GM12878 (cell line): ENCODE data around the gene COPG2. TPM values are rescaled to one million over a fixed set of nuclear protein-coding genes. Genes with fewer than 3 reads are reported as not detected.

Source experiments
- ATAC-seq: fragments of 200-7000 bp; cut with Tn5 transposase; 3 replicates; pipeline ENCODE4 v1.9.1; 2020; ENCODE audit warnings: mild to moderate bottlenecking, moderate library complexity
- BruUV-seq: library from RNA; stranded (reverse); fragments of 400-500 nt; replicated peaks from 2 replicates; lab custom pipeline; 2021; lab: Mats Ljungman, UMichigan
- CTCF ChIA-PET: fragments of 300-600 bp; sonication (Branson Sonifier 250); formaldehyde crosslinking; extraction: SDS; loops from one replicate; lab custom pipeline; 2021; ENCODE audit warnings: inconsistent platforms; lab: Yijun Ruan, JAX
- POLR2A ChIA-PET: fragments of 350-600 bp; formaldehyde crosslinking; extraction: SDS; loops from one replicate; lab custom pipeline; 2021; ENCODE audit warnings: inconsistent platforms; lab: Charles Lee
- RAD21 ChIA-PET: fragments of 300-600 bp; sonication (Branson Sonifier 250); formaldehyde crosslinking; loops from one replicate; lab custom pipeline; 2023; ENCODE audit warnings: antibody characterized with exemption; ENCODE audit not compliant: unreplicated experiment; lab: Charles Lee
- SMC1A ChIA-PET: fragments of 300-600 bp; sonication (Branson Sonifier 250); formaldehyde crosslinking; loops from one replicate; lab custom pipeline; 2023; ENCODE audit not compliant: unreplicated experiment, uncharacterized antibody; lab: Charles Lee
- DNase-seq: peaks from one replicate; pipeline ENCODE4 v3.0.0-alpha.2; 2011; ENCODE audit warnings: low read depth, low spot score
- FAIRE-seq: peaks from 3 replicates; lab custom pipeline; 2011; peaks lifted over from hg19 to GRCh38; lab: Jason Lieb, UNC
- H2AFZ ChIP-seq: 2 replicates; pipeline ENCODE4 v1.6.0; 2011; ENCODE audit warnings: low read depth, low read length, control low read depth; ENCODE audit not compliant: control insufficient read depth
- H3K27ac ChIP-seq: 2 replicates; pipeline ENCODE4 v1.5.1; 2011; ENCODE audit warnings: control low read depth; ENCODE audit not compliant: control insufficient read depth, insufficient read depth
- H3K27me3 ChIP-seq, 2 experiments: replicated peaks in 1 of 2; 2 replicates each; pipeline versions ENCODE4 v1.6.0 to v1.6.1; 2011; ENCODE audit warnings: low read length in 1 of 2; ENCODE audit not compliant: control insufficient read depth in 2 of 2, insufficient read depth in 2 of 2
- H3K36me3 ChIP-seq, 2 experiments: 2 replicates each; pipeline ENCODE4 v1.5.1; 2011; ENCODE audit warnings: low read length in 1 of 2; ENCODE audit not compliant: control insufficient read depth in 2 of 2, insufficient read depth in 2 of 2
- H3K4me1 ChIP-seq: 2 replicates; pipeline ENCODE4 v1.6.1; 2011; ENCODE audit warnings: mild to moderate bottlenecking, low read length, moderate library complexity, mixed read lengths; ENCODE audit not compliant: control insufficient read depth, insufficient read depth
- H3K4me2 ChIP-seq: 2 replicates; pipeline ENCODE4 v1.6.0; 2011; ENCODE audit warnings: control low read depth; ENCODE audit not compliant: control insufficient read depth, insufficient read depth
- H3K4me3 ChIP-seq: fragments of 200-600 bp; sonication (generic); 2 replicates; pipeline ENCODE4 v1.5.1; 2016
- H3K79me2 ChIP-seq: 2 replicates; pipeline ENCODE4 v1.6.0; 2011; ENCODE audit warnings: low read length; ENCODE audit not compliant: control insufficient read depth, insufficient read depth
- H3K9ac ChIP-seq: 2 replicates; pipeline ENCODE4 v1.8.0; 2011; ENCODE audit warnings: low read length, control low read depth, mixed read lengths; ENCODE audit not compliant: control insufficient read depth, insufficient read depth
- H3K9me3 ChIP-seq: replicated peaks from 3 replicates; pipeline ENCODE4 v1.5.1; 2011; ENCODE audit warnings: mild to moderate bottlenecking, low read length; ENCODE audit not compliant: control insufficient read depth, insufficient read depth
- H4K20me1 ChIP-seq: 2 replicates; pipeline ENCODE4 v1.6.0; 2011; ENCODE audit not compliant: control insufficient read depth, insufficient read depth
- CBFB ChIP-seq: IDR thresholded peaks from 2 replicates; pipeline ENCODE4 v1.6.1; 2016; ENCODE audit warnings: antibody characterized with exemption, low read depth
- CBX3 ChIP-seq: fragments of 200-600 bp; sonication (generic); IDR thresholded peaks from 2 replicates; pipeline ENCODE4 v1.6.1; 2016; ENCODE audit warnings: low read depth, borderline replicate concordance
- DPF2 ChIP-seq: fragments of 450-650 bp; IDR thresholded peaks from 2 replicates; pipeline ENCODE4 v1.6.1; 2017; ENCODE audit warnings: mild to moderate bottlenecking
- KDM1A ChIP-seq: fragments of 200-600 bp; sonication (generic); IDR thresholded peaks from 2 replicates; pipeline ENCODE4 v1.6.1; 2016; ENCODE audit warnings: borderline replicate concordance
- MYB ChIP-seq: fragments of 150-350 bp; IDR thresholded peaks from 2 replicates; pipeline ENCODE4 v1.6.1; 2014; ENCODE audit warnings: mild to moderate bottlenecking, low read depth, low read length, borderline replicate concordance
- NR2C1 ChIP-seq: fragments of 450-650 bp; IDR thresholded peaks from 2 replicates; pipeline ENCODE4 v1.6.1; 2017; ENCODE audit warnings: antibody characterized with exemption, mild to moderate bottlenecking, moderate library complexity
- RFX5 ChIP-seq: IDR thresholded peaks from 2 replicates; pipeline ENCODE4 v1.6.1; 2011; ENCODE audit warnings: low read depth, low read length, improper control_type of control experiment
- SMAD5 ChIP-seq: IDR thresholded peaks from 2 replicates; pipeline ENCODE4 v1.6.1; 2016; ENCODE audit warnings: antibody characterized with exemption, low read depth
- SMC3 ChIP-seq: IDR thresholded peaks from 2 replicates; pipeline ENCODE4 v1.6.1; 2011; ENCODE audit warnings: low read length, improper control_type of control experiment, borderline replicate concordance
- SRF ChIP-seq, 2 experiments: IDR thresholded peaks; 2 replicates each; pipeline ENCODE4 v1.6.1; 2011; ENCODE audit warnings: low read depth in 2 of 2, low read length in 2 of 2, mild to moderate bottlenecking in 1 of 2, moderate library complexity in 1 of 2
- STAT1 ChIP-seq: fragments of 450-650 bp; conservative IDR thresholded peaks from 2 replicates; pipeline ENCODE4 v1.6.1; 2014; ENCODE audit warnings: antibody characterized with exemption, mild to moderate bottlenecking
- USF1 ChIP-seq: IDR thresholded peaks from 2 replicates; pipeline ENCODE4 v1.6.1; 2011; ENCODE audit warnings: borderline replicate concordance, low read depth, mild to moderate bottlenecking, moderate library complexity, mixed read lengths, low read length; ENCODE audit not compliant: insufficient read depth; ENCODE audit errors: extremely low read length
- YY1 ChIP-seq: IDR thresholded peaks from 2 replicates; pipeline ENCODE4 v1.6.1; 2011; ENCODE audit warnings: low read depth, mild to moderate bottlenecking, low read length
- ZBTB11 ChIP-seq: fragments of 450-650 bp; formaldehyde crosslinking; IDR thresholded peaks from 2 replicates; pipeline ENCODE4 v1.5.0; 2022; ENCODE audit warnings: mild to moderate bottlenecking, missing genetic modification characterization
- ZZZ3 ChIP-seq: IDR thresholded peaks from 2 replicates; pipeline ENCODE4 v1.6.1; 2011; ENCODE audit warnings: low read depth; ENCODE audit not compliant: control insufficient read depth, insufficient read length
- WGBS: methylation state at CpG from one replicate; pipeline ENCODE4 v1.1.6; 2016; ENCODE audit warnings: low lambda C conversion rate; ENCODE audit not compliant: insufficient replicate concordance, insufficient coverage; ENCODE audit errors: missing lambda C conversion rate; 5-methylcytosine and 5-hydroxymethylcytosine counted together
- in situ Hi-C: fragments of 300-500 bp; cut with MboI; formaldehyde crosslinking; loops from 9 replicates; pipeline ENCODE4 v1.14.3; 2018; ENCODE audit warnings: mixed read lengths
- intact Hi-C: fragments of 100-400 bp; cut with micrococcal nuclease; formaldehyde crosslinking; loops from one replicate; pipeline ENCODE4 v1.14.2; 2022; ENCODE audit not compliant: unreplicated experiment
- polyA plus RNA-seq, 11 experiments: library from polyadenylated mRNA; depleted of rRNA in 4 of 11; unstranded in 6 of 11; stranded (reverse) in 5 of 11; fragments of >200 nt; fragmentation: Nextera tagmentation in 4 of 11; fragmentation: Illumina TruSeq in 1 of 11; extraction: Ambion mirVana in 4 of 11; extraction: Trizol in 1 of 11; gene quantifications; 1 replicate in 1 of 11; 2 replicates in 10 of 11; pipeline versions ENCODE4 v1.2.1 to v1.2.3, GENCODE V29; 2011 to 2016; ENCODE audit warnings: inconsistent platforms in 2 of 11, missing spikeins in 2 of 11, low read depth in 1 of 11
- total RNA-seq, 4 experiments: library from RNA; depleted of rRNA in 3 of 4; stranded (reverse); fragments of >200 nt in 3 of 4; fragmentation: Illumina TruSeq in 1 of 4; extraction: Trizol in 1 of 4; gene quantifications; 2 replicates each; pipeline versions ENCODE4 v1.2.1 to v1.2.3, GENCODE V29; 2013 to 2021

The COPG2 gene
- total and polyA plus RNA-seq, 10 of the 15 experiments (the other 5 are each of a cell fraction or from before 2014, with no cell fraction given): 3.4 to 37.8 (median 16.7) TPM

- DNase-seq (no peak), FAIRE-seq (no peak), ATAC-seq (no peak)
- WGBS: 14% methylated on average over 3 of the region's 3 CpGs
- H3K27ac ChIP-seq: no peak overlapping the region
- RAD21 ChIA-PET: no interaction called here
- in situ Hi-C loops: no loop called here
- CTCF ChIA-PET: interaction anchor here (0.8 kb wide), 1 partner anchor 46 kb away, joined by 4 read pairs; no protein-coding TSS in a partner anchor
- BruUV-seq: no TSS peak
- no peaks in the 10 kb centered on the region for H3K4me1 ChIP-seq
- SMC1A ChIA-PET: no interaction called here
- no peaks in the 10 kb centered on the region for H3K79me2 ChIP-seq
- TF ChIP-seq NR2C1 (no peak), MYB (no peak), KDM1A (no peak), CBFB (no peak), SMC3 (no peak), CBX3 (no peak), DPF2 (no peak), ZZZ3 (no peak), STAT1 (no peak), SRF (IDR thresholded peaks at IDR 0.05; ENCODE audit: low read depth in 2 of 2, low read length in 2 of 2) (no peak), SMAD5 (no peak), YY1 (no peak), USF1 (no peak), ZBTB11 (CRISPR knock-in tag) (no peak), RFX5 (no peak)
- H3K9ac ChIP-seq: no peak overlapping the region
- H3K36me3 ChIP-seq: no peaks in the 10 kb centered on the region
- intact Hi-C loops: no loop called here
- no peak overlapping the region for H3K4me3 ChIP-seq
- POLR2A ChIA-PET: no interaction called here
- no peak overlapping the region for H2AFZ ChIP-seq
- H4K20me1 ChIP-seq: no peaks in the 10 kb centered on the region
- H3K4me2 ChIP-seq: no peak overlapping the region
- no peaks in the 10 kb centered on the region for H3K9me3 ChIP-seq
- H3K27me3 ChIP-seq: no peaks in the 10 kb centered on the region; a peak in 1 of 4 replicates
Measured at GRCh38 chr7:130712416-130712815, 43.9 kb upstream of the COPG2 start.
